GM18505 (cell line): ENCODE measurements around the gene GDPD4.

Experiments
- ATAC-seq: cut with Tn5 transposase; IDR thresholded peaks from one replicate; pipeline ENCODE4 v1.9.1; 2021; ENCODE audit not compliant: unreplicated experiment
- POLR2A ChIP-seq: IDR thresholded peaks from 4 replicates; pipeline ENCODE4 v1.6.1; 2011; ENCODE audit warnings: borderline replicate concordance; ENCODE audit not compliant: insufficient read depth, insufficient read length; ENCODE audit errors: extremely low read depth

Gene GDPD4

DNA sequence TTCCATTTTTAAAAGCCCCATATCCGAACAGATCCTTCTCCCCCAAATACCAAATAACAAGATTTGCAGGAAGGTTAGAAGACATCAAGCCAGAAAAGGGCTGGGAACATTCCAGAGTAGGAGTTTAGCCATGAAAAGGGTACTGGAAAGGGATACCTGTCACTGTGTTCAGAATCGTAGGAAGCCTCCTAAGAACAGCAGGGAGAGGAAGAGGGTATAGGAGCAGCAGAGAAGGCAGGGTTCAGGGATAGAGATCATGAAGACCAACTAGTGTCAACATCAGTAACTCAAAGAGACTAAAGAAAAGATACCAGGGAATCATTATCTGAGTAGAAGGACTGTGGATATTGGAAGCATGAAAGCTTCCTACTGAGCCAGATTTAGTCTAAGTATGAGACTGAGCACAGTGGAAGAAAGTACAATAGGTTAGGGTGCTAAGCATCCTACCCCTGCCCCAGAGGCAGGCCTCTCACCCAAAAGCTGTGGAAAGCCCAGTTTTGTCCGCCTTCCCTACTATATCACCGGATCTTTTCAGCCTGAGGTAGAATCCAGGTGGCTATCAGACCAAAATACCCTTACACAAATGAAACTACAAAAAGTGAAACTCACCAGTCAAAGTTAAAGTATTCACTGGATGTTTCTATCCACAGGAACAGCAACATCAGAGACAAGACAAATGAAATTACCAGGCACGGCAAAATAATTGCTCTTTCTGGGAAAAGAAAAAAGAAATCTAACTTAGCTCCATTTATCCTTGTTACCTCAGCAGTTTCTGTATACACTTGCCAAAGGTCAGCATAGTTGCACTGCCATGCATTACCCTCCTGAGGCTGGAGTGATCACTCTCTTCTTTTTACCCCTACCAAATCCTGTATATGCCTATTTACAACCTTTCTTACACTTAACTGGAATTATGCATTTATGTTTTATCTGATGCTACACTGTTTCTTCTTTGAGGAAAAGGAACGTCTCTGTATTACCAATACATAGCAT, 16.7 kb downstream of the GDPD4 start:
- ATAC-seq = no peak
- no peak for TF ChIP-seq POLR2A

DNA sequence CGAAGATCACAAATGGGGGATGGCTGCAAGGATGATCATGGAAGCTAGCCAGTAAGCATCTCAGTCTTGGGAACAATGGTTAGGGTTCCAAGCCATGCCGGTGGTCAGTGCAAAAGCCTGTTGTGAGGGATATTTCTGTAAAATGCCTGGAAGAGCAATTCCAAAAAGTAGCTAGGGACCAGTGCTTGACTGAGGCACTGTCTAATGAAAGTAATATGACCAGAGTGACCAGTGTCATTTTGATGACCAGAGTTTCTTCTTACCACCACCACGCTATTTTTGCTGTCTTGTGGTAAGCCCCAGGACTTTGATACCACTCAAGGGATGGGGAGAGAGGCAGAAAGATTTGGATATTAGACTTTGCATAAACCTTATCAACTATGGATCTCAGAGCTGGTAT, 18.4 kb downstream of the GDPD4 start:
- TF ChIP-seq POLR2A = no peak
- ATAC-seq = no peak

DNA sequence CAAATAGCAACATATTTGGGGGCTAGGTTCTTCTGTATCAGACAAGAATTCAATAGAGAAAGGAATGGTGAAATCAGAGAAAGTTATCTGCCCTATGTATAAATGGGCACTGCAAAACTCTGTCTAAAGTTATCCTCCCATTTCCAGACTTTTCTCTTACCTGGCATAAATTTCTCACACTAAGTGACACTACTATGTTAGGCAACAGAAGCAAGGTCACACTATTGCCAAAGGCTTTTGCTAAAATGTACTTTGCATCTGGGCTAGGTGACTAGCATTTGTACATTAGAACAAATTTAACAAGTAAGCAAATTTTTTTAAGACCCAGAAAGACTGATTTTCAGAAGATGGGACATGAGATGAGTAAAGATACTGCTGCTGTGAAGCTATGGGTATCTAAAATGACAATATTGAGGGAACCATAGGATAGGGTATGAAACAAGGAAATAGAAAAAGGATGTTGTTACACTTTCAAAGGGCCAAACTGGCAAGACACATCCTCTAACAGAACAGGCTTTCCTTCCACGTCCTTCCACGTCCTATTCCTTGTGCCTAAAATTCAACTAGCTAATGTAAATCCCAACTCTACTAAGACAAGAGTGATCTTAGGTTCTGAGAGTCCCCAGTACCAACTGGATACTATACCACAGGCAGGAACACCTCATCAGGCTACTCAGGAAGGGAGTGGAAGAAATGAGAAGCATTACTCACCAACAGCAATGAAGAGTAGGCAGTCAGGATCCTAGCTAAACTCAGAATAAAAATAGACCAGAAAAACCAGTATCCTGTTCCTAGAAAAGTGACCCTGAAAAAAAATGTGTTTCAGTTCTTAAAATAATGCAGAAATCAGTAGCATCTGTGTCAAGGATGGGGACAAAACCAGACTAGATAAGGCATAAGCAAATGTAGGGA, 22.6 kb downstream of the GDPD4 start:
- TF ChIP-seq POLR2A = no peak
- ATAC-seq = no peak

DNA sequence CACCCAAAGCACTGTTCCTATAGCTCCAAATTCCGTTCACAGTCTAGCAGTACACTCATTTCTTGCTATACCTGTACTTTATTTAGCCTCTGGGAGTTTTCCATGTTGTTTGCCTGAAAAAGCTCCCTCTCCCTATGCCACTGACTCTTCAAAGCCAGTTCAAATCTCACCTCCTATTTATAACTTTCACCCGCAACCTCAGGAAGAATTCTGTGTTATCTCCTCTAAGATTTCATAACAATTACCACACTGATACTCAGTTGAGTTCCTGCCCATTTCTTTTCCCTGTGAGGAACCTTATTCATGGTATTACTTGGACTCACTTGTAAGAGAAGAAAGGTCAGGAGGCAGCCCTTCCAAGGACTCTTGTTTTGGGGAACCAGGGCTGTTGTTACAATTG, 25.2 kb downstream of the GDPD4 start:
- ATAC-seq = no peak
- no peak for TF ChIP-seq POLR2A

DNA sequence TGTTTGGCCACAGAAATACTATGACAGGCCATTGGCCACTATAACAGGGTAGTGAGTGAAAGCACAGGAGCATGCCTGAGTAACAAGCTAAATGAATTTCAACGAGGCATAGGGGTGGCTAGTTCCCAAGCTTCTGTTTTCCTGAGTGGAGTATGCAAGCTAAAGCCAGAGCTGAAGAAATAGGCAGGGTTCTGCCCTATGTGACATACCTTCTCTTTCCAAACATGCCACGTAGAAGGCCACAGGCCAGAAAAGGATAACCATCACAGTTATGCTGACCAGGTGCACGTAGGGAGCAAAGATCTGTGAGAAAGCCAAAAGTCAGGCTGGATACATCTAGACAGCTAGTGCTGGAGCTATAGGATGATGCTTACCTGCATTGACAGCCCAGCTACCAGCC, 30.6 kb downstream of the GDPD4 start:
- TF ChIP-seq POLR2A = no peak
- ATAC-seq = no peak

DNA sequence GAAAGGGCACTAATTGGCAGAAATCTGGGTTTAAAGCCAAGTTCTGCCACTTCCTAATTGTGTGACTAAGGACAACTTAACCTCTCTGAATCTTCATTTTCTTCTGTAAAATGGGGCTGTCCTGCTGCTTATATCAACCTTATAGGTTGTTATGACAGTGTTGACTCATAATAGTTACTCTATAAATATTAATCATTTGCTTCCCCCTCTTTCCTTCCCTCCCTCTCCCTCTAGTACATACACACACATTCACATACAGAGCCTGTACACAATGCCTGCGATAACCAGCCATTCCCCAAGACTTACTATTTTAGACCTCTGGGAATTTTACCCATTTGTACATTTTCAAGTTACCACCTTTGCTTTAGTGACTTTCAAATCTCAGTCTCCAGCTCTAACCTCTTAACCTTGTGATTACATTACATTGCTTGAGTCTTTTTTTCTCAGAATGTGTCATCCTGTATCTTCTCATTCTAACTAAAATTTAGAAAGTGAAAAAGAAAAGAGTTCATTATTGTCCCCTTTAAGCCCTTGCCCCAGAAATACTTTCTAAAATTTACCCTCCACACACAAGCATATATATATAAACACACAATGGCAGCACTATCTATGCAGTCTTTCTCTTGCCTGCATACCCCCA, 31.9 kb downstream of the GDPD4 start:
- no peak for TF ChIP-seq POLR2A
- no peak for ATAC-seq

DNA sequence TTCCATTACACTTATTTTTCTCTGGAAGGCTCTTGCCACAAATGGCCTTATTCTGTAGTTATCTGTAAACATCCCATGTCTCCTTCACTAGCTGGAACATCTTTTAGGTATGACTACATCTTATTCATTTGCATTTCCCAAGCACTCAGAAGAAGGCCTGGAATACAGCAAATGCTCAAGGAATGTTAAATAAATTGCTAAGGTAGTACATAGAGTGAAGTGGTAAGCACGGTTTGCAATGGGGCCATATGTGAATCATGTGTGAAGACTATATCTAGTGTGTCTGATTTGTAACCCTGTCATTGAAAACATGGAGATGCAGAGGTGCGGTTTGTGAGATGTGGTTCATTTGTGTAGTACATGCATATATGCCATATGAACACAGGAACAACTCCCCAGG, 33.5 kb downstream of the GDPD4 start:
- no peak for ATAC-seq
- no peak for TF ChIP-seq POLR2A

DNA sequence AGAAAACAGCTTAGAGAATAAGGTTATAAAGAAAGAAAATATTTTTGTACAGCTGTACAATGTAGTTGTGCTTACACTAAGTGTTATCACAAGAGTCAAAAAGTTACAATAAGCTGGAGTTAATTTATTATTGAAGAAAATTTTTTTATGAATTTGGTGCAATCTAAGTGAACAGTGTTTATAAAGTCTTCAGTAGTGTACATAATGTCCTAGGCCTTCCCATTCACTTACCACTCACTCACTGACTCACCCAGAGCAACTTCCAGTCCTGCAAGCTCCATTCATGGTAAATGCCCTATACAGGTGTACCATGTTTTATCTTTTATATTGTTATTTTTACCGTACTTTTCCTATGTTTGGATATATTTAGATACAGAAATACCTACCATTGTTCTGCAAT, 34.7 kb downstream of the GDPD4 start:
- no peak for ATAC-seq
- TF ChIP-seq POLR2A = no peak

DNA sequence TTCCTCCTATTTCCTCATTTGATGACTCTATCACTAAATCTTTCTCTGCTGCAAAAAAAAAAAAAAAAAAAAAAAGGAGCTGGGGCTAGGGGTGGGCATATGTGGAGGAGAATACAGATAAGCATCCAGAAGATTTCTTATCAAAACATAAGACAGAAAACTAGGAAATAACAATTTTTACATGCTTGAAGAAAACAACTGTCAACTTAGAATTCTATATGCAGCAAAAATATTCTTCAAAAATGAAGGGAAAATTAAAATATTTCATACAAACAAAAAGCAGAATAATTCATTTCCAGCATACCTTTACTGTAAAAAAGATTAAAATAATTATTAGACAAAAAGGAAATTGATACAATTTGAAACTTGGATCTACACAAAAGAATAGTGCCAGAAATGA, 38.7 kb downstream of the GDPD4 start:
- ATAC-seq = no peak
- no peak for TF ChIP-seq POLR2A

DNA sequence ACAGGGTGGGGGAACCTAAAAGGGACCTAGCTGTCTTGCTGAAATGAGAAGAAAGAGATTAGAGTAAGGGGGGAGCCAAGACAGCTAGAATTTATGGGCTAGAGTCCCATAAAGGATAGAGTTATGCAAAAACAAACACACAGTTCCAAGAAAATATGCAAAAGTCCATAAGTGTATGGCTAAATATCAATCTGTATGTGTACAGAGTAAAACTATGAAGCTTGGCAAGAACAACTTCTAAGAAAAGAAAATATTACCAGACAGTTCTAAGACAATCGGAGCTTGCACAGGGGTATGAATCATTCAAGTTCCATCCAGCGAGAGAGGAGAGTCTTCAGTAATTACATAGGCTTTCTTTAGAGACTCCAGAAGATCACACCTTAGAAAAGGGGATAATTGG, 41.8 kb downstream of the GDPD4 start:
- no peak for TF ChIP-seq POLR2A

DNA sequence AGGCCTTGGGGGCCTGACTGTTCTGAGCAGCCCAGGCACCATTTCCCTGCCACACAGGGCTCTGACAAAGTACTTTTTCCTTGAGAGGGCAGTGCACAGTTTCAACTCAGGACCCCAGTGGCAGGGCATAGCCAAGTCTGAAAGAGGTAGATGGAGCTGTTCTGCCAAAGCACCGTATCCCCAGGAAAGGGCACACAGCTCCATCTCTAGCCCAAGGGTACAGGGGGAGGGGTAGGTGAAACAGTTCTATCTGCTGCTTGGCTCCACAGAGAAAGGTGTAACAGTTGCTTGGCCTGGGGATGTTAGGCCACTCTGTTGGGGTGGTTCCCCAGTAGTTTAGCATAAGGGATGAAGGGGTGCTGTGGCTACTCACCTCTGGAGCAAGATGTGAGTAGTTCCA, 47.8 kb downstream of the GDPD4 start:
- TF ChIP-seq POLR2A = no peak
- no peak for ATAC-seq

More for the DNA sequence above, 41.8 kb downstream of the GDPD4 start:
- no peak for ATAC-seq

DNA sequence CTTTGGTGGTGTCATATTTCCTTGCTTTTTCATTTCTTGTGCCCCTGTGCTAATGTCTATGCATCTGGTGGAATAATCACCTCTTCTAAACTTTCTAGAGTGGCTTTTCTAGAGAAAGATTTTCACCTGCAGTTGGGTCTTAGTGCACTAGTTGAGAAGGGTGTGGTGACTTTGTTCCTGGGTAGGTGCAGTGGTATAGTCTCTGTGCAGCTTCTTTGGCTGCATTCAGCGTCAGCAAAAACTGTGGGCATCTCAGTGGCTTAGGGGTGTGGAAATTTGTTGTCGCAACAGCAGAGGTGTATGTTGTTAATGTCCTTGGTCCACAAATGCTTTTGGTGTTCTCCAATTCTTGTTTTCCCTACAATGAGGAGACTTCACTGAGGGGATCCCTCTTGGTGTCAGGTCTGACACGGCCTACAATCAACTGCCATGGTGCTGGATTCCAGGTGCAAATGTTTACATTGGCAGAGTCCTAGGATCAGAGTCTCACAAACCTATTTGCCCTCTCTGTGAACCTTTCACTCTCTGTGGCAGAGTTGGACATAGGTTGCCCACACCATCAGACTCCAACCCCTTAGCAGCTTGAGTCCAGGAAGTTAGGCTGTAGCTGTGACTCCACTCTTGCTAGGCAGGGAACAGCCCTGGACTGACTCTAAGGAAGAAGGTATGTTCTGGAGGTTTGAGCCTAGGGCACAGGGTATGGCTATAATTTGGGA, 48.8 kb downstream of the GDPD4 start:
- ATAC-seq = no peak
- no peak for TF ChIP-seq POLR2A

DNA sequence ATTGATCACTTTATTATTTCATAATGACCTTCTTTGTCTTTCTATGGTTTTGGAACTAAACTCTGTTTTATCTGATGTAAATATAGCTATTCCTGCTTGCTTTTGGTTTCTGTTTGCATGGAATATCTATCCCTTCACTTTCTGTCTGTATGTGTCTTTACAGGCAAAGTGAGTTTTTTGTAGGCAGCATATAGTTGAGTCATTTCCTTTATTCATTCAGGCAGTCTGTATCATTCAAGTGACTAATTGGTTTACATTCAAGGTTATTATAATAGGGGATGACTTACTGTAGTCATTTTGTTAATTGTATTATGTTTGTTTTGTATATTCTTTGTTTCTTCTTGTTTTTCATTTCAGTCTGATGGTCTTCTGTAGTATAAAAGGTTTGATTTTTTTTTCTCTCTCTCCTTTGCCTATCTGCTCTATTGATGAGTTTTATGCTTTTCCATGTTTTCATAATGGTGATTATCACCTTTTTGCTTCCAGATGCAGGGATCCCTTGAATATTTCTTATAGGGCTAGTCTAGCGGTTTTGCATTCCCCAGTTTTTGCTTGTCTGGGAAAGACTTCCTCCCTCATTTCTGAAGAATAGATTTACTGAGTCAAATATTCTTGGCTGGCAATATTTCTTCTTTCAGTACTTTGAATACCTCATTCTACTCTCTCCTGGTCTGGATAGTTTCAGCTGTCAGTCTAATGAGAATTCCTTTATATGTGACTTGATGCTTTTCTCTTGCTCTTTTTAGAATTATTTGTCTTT, 50.4 kb downstream of the GDPD4 start:
- TF ChIP-seq POLR2A = no peak
- ATAC-seq = no peak

DNA sequence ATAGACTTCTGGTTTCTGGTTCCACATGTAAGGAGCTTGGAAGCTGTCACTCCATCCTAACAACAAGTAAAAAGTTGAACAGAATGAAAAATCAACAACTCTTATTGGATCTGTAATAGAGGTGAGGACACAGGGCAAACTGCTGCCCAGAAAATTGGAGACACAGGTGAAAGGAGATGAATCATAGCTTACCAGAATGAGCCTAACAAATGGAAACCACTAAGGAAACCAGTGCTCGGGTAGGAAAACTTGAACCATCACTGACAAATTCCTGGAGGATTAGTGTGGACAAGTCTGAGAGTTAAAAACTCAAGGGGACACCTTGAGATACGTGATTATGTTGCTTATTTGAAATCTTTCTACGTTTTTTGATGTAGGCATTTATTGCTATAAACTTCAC, 52.1 kb downstream of the GDPD4 start:
- no peak for TF ChIP-seq POLR2A
- no peak for ATAC-seq
